VCaP (cell line): Measurements from ENCODE around the gene CRYBG1.

Experiments
- H3K27ac ChIP-seq: fragments of 450-650 bp; 2 replicates; pipeline ENCODE4 v1.5.1; 2017
- TF ChIP-seq, protein P1 (sequence below): fragments of 450-650 bp; conservative IDR thresholded peaks from 2 replicates; pipeline ENCODE4 v1.5.1; 2017; ENCODE audit warnings: mild to moderate bottlenecking, moderate library complexity

The CRYBG1 gene

DNA sequence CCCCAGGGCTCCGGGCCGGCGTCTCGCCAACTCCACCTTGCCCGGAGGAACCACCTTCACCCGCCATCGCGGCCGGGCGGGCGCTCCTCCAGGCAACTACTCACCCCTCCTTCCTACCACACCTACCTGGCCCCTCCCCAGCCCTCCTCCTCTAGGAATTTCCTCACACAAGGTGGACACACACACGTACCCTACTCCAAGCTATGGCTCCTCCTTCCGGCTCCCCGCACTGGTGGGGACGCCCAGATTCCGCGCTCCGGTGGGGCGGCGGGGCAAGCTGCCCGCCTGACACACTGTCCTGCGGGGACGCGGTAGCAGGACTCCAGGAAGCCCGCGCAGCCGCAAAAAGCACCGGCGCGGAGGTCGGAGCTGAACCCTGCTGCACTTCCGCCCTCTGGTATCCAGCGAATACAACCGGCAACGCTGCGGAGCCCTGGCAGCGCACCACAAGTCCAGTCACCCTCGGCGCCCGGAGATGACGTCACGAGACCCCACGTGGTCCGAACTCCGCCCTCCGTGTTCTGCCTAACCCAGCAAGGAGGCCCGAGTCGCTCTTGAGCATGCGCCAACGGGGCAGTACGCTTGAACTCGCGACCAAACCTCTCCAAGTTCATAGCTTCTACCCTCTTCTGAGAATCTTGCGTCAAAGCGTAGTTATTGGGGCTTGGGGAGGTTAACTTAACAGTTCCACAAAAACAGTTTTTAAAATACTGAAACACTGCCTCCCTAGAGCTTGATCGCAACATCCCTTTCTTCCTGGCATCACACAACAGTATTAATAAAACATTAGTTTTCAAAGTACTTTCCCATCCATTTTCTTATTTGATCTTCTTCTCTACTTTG is 35.0 kb upstream of the CRYBG1 start, which contains the start of gene ATG5:
Gene ATG5, minus strand, starts transcription at position 425 of the 843 bp plus-strand sequence. CDS start 9,552 bp downstream, outside the sequence.
- TF ChIP-seq, protein P1, sequence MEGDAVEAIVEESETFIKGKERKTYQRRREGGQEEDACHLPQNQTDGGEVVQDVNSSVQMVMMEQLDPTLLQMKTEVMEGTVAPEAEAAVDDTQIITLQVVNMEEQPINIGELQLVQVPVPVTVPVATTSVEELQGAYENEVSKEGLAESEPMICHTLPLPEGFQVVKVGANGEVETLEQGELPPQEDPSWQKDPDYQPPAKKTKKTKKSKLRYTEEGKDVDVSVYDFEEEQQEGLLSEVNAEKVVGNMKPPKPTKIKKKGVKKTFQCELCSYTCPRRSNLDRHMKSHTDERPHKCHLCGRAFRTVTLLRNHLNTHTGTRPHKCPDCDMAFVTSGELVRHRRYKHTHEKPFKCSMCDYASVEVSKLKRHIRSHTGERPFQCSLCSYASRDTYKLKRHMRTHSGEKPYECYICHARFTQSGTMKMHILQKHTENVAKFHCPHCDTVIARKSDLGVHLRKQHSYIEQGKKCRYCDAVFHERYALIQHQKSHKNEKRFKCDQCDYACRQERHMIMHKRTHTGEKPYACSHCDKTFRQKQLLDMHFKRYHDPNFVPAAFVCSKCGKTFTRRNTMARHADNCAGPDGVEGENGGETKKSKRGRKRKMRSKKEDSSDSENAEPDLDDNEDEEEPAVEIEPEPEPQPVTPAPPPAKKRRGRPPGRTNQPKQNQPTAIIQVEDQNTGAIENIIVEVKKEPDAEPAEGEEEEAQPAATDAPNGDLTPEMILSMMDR = no peak
- peak within 1 kb of the TSS; percentile 89 for H3K27ac ChIP-seq

DNA sequence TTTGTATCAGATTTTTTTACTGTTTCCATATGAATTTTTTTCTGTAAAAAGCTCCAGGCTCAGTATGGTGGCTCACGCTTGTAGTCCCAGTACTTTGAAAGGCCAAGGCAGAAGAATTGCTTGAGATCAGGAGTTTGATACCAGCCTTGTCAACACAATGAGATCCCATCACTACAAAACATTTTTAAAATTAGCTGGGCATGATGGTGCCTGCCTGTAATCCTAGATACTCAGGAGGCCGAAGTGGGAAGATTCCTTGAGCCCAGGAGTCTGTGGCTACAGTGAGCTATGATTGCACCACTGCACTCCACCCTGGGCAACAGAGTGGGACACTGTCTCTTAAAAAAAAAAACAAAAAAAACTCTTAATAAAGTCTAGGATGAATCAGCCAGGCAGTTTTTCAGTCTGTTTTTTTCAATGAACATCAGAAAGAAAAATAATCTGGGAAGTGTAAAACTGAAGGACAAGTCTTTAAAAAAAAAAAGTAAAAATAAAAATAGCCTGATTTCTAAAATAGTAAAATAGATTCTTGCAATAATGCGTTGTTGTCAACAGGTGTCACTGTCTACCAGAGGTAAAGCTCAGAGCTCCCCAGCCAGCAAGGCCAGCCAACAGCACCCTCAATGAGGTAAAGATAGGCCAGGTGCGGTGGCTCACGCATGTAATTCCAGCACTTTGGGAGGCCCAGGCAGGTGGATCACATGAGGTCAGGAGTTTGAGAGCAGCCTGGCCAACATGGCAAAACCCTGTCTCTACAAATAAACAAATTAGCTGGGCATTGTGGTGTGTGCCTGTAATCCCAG is 25.7 kb upstream of the CRYBG1 start:
- no peak overlapping the region for H3K27ac ChIP-seq
- TF ChIP-seq, protein P1 = peak; percentile 80

DNA sequence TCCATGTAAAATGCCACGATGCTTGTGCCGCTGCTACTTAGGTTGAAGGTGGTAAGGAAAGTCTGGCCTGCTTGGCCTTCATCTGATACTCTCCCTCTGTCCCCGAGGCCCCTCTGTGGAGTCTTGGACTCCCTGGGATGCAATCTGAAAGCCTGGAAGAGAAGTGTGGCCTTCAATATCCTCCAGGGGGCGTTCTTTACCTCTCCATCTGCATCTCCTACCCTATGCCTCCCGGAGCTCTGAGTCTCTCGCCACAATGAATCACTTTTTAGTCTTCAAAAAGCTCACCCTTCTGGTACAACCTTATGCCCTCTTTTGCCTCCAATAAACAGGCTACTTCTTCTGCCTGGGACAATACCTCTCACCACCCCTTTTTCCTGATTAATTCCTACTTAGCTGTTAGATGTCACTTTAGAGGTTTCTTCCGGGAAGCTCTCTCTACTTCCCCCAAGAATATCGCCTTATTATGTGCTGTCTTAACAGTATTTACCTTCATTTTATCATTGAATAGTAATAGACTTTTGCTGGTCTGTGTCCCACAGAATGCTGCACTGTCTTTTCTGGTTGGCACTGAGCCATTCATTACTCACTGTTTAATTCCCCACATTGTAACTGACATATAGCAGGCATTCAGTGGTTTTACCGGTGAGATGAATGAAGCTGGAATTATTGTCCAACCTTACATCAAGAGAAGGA is 21.0 kb upstream of the CRYBG1 start:
- TF ChIP-seq, protein P1 = peak; percentile 88
- H3K27ac ChIP-seq = peak overlapping the region; percentile 55

DNA sequence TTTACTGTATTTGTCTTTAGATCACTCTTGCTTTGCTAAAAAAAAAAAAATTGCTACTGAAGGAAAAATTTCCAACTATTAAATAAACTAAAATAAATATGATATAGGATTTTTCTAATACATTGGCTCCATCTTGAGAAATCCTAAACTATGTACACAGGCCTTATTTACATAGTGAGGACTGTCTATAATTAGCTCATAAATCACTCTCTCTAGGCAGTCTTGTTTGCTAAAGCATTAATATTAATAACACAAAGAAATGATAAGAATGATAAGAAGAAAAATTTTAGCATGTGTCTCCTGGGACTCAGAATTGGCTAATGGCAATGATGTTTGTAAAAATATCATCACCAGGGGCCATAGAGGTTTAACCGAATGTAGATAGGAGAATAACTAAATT is 13.3 kb upstream of the CRYBG1 start:
- TF ChIP-seq, protein P1 = no peak
- peak overlapping the region; percentile 52 for H3K27ac ChIP-seq

DNA sequence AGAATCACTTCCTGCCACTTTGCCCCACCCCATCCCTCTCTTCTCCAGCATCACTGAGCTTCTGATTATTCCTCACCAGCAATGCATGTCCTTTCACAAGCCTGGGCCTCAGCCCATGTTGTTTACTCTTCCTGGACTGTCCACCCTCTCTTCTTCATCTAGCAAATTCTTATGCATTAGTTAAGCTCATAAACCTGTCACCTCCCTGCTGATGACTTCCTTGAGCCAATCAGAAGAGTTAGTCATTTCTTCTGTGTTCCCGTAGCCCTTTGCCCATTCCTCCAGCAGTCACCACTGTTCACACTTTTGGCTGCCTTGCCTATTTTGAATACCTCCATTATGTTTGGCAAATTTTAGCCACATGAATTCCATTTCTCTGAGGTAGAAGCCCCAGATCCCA is 4.1 kb upstream of the CRYBG1 start:
- no peak overlapping the region for H3K27ac ChIP-seq
- TF ChIP-seq, protein P1 = no peak

DNA sequence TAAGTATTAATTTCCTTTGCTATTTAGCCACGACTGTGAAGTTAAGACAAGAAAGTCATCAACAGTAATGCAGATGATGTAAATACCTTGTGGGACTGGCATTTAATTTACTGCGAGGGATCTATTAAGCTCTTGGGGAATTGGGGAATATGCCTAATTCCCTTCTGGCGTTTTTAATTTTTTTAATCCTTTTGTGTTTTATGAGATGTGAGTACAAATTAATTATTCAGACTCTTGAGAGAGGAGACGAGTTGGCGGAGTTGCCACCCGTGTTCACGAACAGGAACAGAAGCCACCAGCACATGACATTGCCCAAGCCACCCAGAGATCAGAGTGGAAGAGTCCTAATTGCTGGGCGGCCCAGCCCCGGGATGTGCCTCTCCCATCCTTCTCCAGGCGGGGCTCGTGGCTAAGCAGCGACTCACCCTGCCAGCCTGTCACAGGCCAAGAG is 533 bp upstream of the CRYBG1 start:
- H3K27ac ChIP-seq = peak overlapping the region; percentile 96
- TF ChIP-seq, protein P1 = no peak
